Fibroblast of peridontal ligament (primary cell): ENCODE results near the gene CBFA2T2.

Experiments
- DNase-seq: peaks from one replicate; pipeline ENCODE4 v3.0.0-alpha.2; 2010; ENCODE audit errors: extremely low read depth

Gene CBFA2T2

DNA sequence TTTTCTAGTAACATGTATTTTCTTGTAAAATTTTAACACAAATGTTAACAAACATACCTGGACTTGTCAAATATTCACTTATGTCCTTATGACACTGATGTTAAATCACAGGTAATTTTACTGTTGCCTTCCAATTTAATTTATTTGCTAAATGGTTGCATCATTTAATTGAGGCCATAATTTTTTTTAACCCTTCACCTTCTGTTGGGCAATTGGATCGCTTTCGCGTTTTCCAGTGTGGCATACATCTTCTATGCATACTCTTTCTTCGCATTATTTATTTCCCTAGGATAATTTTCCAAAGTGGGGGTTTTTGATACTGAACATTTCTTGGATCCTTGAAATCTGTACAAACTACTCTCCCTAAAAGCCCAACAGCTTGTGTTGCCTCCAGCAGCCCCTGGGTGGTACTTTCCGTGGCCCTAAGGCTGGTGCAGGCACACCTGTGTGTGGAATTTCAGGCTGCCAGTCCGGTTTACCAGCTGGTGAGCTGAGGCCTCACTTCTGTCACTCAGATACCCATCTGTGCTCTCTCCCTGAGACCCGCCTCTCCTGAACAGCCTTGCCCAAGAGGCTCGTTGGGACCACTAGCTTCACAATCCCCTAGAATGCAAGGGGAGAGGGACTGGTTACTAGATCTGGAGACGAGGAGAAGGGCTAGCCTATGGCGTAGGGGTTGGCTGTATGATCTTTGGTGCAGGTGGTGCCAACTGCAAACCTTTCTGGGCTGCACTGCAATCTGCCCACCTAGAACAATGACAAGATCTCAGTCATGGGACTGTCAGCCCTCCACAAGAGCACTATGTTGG is 161.1 kb downstream of the CBFA2T2 start:
- no peak for DNase-seq

- DNase-seq, result no peak
Observed at GRCh38 chr20:33651562-33652048, 161.7 kb downstream of the CBFA2T2 start.

- DNase-seq, result peak; percentile 71
Observed at GRCh38 chr20:33653218-33653899, 163.5 kb downstream of the CBFA2T2 start.

- DNase-seq, result no peak
Observed at GRCh38 chr20:33653900-33654596, 164.2 kb downstream of the CBFA2T2 start.

- DNase-seq, result no peak
Observed at GRCh38 chr20:33654680-33655161, 164.8 kb downstream of the CBFA2T2 start.

GRCh38 chr20:33655164-33655563 is 165.3 kb downstream of the CBFA2T2 start:
- no peak for DNase-seq

GRCh38 chr20:33656010-33656782 is 166.3 kb downstream of the CBFA2T2 start:
- no peak for DNase-seq

DNA sequence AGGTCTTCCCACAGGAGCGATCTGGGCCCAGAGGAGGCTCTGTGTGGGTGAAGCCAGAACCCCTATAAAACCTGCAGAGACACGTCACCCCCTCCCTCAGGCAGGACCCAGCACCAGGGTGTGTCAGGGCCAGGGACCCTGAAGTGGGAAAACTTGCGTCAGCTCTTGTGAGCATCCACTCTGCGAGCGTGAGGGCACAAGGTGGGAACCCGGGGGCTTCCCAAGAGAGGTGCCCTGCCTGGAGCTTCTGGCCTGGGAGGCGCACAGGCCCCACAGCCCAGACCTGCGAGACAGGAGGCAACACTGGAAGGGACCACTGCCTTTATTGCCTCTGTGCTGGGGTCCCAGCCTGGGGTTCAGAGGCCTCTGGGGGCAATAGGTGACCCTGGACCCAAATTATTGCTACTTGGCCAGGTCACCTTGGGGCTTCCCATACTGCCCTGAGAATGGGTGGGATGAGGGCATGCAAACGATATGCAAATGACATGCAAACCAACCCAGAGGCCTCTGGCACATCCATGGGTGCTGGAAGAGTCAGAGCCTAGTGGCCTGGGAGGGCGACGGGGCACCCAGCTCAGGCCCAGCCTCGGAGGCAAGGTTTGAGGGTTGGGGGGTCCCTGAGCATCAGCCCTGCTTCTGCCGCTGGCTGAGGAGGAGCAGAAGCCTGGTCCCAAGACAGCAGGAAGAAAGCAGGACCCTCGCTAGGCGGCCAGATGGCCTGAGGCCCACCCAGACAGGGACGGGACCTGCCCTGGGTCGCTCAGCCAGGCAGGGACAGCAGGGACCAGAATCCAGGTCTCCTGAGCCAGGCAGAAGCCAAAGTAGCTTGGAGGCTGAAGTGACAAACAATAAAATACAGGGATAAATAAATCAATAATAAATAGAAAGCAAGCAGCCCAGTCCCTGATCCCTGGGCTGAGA is 167.1 kb downstream of the CBFA2T2 start:
- DNase-seq, result no peak

DNA sequence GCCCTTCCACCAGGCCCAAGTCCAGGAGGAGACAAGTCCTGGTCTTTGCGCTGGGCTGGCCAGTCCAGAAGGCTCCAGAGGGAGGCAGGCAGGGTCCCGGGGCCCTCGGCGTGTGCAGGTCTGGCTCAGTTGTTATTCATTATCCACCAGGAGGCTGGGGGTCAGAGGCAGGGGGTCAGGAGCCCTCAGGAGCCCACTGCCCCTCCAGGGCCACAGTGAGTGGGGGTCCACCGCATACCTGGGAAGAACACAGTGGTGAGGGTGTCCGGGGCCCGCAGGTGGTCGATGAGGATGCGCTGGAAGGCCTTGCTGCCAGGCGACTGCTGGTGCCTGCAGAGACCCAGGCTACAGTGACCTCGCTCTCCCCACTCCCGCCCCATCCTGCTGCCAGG is 167.8 kb downstream of the CBFA2T2 start:
- no peak for DNase-seq

- DNase-seq, result no peak
Observed at GRCh38 chr20:33658510-33658909, 168.6 kb downstream of the CBFA2T2 start.

GRCh38 chr20:33658929-33659328 is 169.0 kb downstream of the CBFA2T2 start:
- DNase-seq, result no peak

- no peak for DNase-seq
Observed at GRCh38 chr20:33659341-33660034, 169.6 kb downstream of the CBFA2T2 start.

- DNase-seq, result no peak
Observed at GRCh38 chr20:33660035-33660684, 170.3 kb downstream of the CBFA2T2 start.

GRCh38 chr20:33660685-33661058 is 170.8 kb downstream of the CBFA2T2 start:
- no peak for DNase-seq

GRCh38 chr20:33662172-33662571 is 172.3 kb downstream of the CBFA2T2 start, which contains the start of gene C20orf144:
TSS of gene C20orf144 (plus strand) at chr20:33662327. CDS start at chr20:33662346, 19 bp downstream.
- DNase-seq, result no peak

DNA sequence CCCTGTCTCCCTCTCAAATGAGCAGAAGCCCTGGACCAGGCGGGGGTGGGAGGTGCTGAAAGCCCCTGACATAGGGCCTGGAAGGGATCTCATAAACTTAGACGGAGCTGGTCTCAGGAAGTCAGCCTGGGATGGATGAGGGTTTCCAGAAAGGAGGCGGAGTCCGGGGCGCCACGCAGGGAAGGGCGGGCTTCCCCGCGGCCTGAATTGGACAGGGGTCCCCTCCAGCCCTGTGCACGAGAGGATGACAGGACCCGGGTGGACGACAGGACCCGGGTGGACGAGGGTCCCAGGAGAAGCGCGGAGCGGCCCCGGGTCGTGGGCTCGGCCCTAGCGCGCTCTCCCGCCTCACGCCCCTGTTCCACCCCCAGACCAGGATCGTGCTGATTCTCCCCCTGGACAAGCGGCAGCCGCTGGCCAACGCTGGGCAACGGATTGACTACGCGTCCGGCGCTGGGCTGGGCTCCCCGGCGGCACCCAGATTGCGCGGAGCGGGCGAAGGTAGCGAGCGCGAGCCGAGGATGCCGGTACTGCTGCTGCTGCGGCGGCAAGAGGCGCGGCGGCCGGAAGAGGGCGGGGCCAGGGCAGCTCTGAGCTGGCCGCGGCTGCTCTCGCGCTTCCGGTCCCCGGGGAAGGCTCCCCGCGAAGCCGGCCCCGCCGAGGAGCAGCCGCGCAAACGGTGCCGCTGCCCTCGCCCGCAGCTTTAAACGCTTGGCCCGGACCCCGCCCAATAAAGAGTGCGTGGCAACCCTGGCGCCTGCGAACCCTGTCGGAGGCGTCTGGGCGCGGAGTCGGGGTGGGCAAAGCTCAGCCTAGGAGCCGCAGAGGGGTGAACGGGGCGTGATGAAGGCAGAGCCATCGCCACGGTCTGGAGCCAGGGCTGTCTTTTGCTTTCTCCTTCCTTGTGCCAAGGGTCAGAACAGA is 173.5 kb downstream of the CBFA2T2 start:
- peak; percentile 40 for DNase-seq

DNA sequence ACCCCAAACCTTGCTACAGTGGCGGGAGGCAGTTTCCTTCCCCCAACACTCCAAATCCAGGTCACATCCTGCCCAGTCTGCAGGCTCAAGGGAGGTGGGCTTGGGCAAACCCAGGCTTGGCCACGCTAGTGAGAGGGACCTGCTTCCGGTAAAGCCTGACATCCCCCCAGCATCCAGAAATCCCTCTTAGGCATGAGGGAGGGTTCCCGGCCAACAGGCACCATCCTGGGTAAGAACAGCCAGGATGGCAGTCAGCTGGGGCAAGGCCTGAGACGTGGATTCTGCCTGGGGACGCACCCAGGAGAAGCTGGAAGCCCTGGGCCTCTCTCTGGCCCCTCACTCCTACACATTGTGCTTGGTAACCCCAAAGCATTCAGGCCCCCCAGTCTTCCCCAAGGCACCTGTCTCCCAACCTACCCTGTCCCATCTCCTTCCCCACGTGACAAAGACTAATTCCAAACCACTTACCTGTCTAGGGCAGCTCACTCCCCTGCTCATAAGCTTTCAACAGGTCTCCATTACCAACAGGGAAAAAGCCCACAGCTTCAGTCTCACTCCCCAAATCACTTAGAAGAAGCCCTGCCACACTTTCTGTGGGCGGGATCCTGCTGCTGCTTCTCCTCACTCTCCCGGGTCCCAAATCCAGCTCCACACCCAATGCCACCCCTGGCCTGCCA is 174.3 kb downstream of the CBFA2T2 start:
- DNase-seq, result no peak

- no peak for DNase-seq
Observed at GRCh38 chr20:33664762-33665144, 174.9 kb downstream of the CBFA2T2 start.
